ENCODE measurements around the gene TBX1.

TBX1 gene

GRCh38 chr22:19757140-19757984, 3.2 kb upstream of the TBX1 start:
- H3K4me3 ChIP-seq (ENCODE audit: low read depth, low read length), result no peak overlapping the region
- TF ChIP-seq CTCF (IDR thresholded peaks at IDR 0.05; ENCODE audit: low read depth, low read length, missing control alignments), result no peak
- in situ Hi-C loops (cut with HindIII; ENCODE audit: low sequenced_read_pairs), result loop anchor here (5.0 kb wide), 1 partner anchor 75 kb away; no protein-coding TSS in a partner anchor
- no peak for DNase-seq (ENCODE audit: low read depth)

GRCh38 chr22:19757985-19758895, 2.3 kb upstream of the TBX1 start:
- DNase-seq (ENCODE audit: low read depth), result no peak
- in situ Hi-C loops (cut with HindIII; ENCODE audit: low sequenced_read_pairs), result loop anchor here (5.0 kb wide), 1 partner anchor 74 kb away; no protein-coding TSS in a partner anchor
- H3K4me3 ChIP-seq (ENCODE audit: low read depth, low read length), result no peak overlapping the region
- TF ChIP-seq CTCF (IDR thresholded peaks at IDR 0.05; ENCODE audit: low read depth, low read length, missing control alignments), result no peak

GRCh38 chr22:19758896-19759426, 1.6 kb upstream of the TBX1 start:
- in situ Hi-C loops (cut with HindIII; ENCODE audit: low sequenced_read_pairs), result loop anchor here (5.0 kb wide), 1 partner anchor 73 kb away; no protein-coding TSS in a partner anchor
- DNase-seq (ENCODE audit: low read depth), result no peak

GRCh38 chr22:19759427-19760057, 1.0 kb upstream of the TBX1 start:
- DNase-seq (ENCODE audit: low read depth), result no peak
- in situ Hi-C loops (cut with HindIII; ENCODE audit: low sequenced_read_pairs), result loop anchor here (5.0 kb wide), 1 partner anchor 73 kb away; no protein-coding TSS in a partner anchor
- TF ChIP-seq CTCF (IDR thresholded peaks at IDR 0.05; ENCODE audit: low read depth, low read length, missing control alignments), result no peak
- no peak overlapping the region for H3K4me3 ChIP-seq (ENCODE audit: low read depth, low read length)

More at GRCh38 chr22:19758896-19759426, 1.6 kb upstream of the TBX1 start:
- no peak overlapping the region for H3K4me3 ChIP-seq (ENCODE audit: low read depth, low read length)
- no peak for TF ChIP-seq CTCF (IDR thresholded peaks at IDR 0.05; ENCODE audit: low read depth, low read length, missing control alignments)

- H3K4me3 ChIP-seq (ENCODE audit: low read depth, low read length), result no peak overlapping the region
- in situ Hi-C loops (cut with HindIII; ENCODE audit: low sequenced_read_pairs), result no loop called here
- TF ChIP-seq CTCF (IDR thresholded peaks at IDR 0.05; ENCODE audit: low read depth, low read length, missing control alignments), result no peak
- no peak for DNase-seq (ENCODE audit: low read depth)
Measured at GRCh38 chr22:19760951-19761724, 560 bp downstream of the TBX1 start.
